Lower lobe of right lung (tissue), 2 donors: ENCODE data around the gene ZP4. TPM values are rescaled to one million over a fixed set of nuclear protein-coding genes. Genes with fewer than 3 reads are reported as not detected.

Experiments
- ATAC-seq, 2 donors: fragments of 200-7000 bp; cut with Tn5 transposase; one replicate each; pipeline ENCODE4 v1.9.1; 2020 to 2022; ENCODE audit warnings: mild to moderate bottlenecking in 2 of 2, moderate library complexity in 2 of 2
- DNase-seq: peaks from one replicate; pipeline ENCODE4 v3.0.0-alpha.2; 2020
- H3K27ac ChIP-seq: fragments of 200-600 bp; one replicate; pipeline ENCODE4 v1.8.0; 2022
- H3K27me3 ChIP-seq: fragments of 200-600 bp; one replicate; pipeline ENCODE4 v1.8.0; 2022; ENCODE audit warnings: low read depth
- H3K36me3 ChIP-seq: fragments of 200-600 bp; one replicate; pipeline ENCODE4 v1.8.0; 2022; ENCODE audit warnings: mild to moderate bottlenecking
- H3K4me1 ChIP-seq: fragments of 200-600 bp; one replicate; pipeline ENCODE4 v1.8.0; 2022
- H3K4me3 ChIP-seq: fragments of 200-600 bp; one replicate; pipeline ENCODE4 v1.8.0; 2022; ENCODE audit warnings: mild to moderate bottlenecking
- H3K9me3 ChIP-seq: fragments of 200-600 bp; one replicate; pipeline ENCODE4 v1.8.0; 2022
- intact Hi-C: fragments of 100-400 bp; cut with DNase I; formaldehyde crosslinking; loops from one replicate; pipeline ENCODE4 v1.11.0; 2022
- total RNA-seq: library from RNA; stranded (reverse); fragmentation: NEBNext Ultra II Directional; extraction: Animal tissue kit (Norgen Biotek cat#: 25700); gene quantifications from one replicate; pipeline ENCODE4 v1.2.1, GENCODE V29; 2021
- TF ChIP-seq, protein P1 (sequence below): fragments of 200-600 bp; IDR thresholded peaks from one replicate; pipeline ENCODE4 v1.8.0; 2022; ENCODE audit warnings: antibody characterized with exemption, mild to moderate bottlenecking
- donor health status: DM: no; HTN: yes; CAD: no; lungs with severe emphysema.

ZP4 gene
- total RNA-seq, 1 donor from 2014 or later: not detected

DNA sequence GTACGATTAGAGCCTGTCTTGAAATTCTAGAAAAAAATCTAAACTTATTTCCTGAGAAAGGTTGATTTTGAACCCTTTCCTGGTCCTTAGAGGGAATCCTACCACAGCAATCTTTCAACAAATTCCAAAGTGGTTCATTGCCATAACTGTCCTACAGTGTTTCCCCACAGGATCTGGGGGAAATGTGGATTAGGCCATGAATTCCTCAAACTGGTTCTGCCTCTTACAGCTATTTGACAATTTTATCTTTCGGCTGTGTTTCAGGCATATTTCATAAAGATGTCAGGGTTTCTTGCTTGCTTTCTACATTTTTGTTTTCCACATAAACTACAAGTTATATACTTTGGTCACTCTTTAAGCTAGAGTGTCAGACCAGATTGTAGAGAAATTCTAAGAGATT, 544 bp upstream of the ZP4 start:
- intact Hi-C loops: no loop called here
- no peak for ATAC-seq

DNA sequence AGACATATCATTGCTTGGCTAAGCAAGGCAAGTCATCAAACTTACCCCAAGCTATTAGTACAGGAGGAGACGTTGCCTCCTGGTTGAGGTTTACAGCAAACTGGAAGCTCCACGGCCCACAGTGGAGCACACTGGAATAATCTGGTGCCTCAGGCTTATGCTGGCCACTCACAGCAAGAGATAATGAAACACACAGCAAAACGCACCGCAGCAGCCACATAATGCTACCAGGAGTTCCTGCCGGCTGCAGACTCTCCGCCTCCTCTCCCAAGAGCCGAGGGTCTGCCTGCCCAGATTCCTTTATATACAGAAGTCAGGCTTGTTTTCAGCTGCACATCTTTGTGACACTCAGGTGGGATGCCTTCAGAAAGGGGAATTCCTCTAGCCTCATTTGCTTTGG, 306 bp downstream of the ZP4 start:
- DNase-seq: no peak
- intact Hi-C loops: no loop called here

More for the DNA sequence above, 544 bp upstream of the ZP4 start:
- no peak overlapping the region for H3K27ac ChIP-seq
- H3K27me3 ChIP-seq: no peaks in the 10 kb centered on the region
- H3K4me3 ChIP-seq: no peak overlapping the region
- H3K4me1 ChIP-seq: no peaks in the 10 kb centered on the region
- no peaks in the 10 kb centered on the region for H3K9me3 ChIP-seq
- no peaks in the 10 kb centered on the region for H3K36me3 ChIP-seq
- no peak for DNase-seq
- TF ChIP-seq, protein P1, sequence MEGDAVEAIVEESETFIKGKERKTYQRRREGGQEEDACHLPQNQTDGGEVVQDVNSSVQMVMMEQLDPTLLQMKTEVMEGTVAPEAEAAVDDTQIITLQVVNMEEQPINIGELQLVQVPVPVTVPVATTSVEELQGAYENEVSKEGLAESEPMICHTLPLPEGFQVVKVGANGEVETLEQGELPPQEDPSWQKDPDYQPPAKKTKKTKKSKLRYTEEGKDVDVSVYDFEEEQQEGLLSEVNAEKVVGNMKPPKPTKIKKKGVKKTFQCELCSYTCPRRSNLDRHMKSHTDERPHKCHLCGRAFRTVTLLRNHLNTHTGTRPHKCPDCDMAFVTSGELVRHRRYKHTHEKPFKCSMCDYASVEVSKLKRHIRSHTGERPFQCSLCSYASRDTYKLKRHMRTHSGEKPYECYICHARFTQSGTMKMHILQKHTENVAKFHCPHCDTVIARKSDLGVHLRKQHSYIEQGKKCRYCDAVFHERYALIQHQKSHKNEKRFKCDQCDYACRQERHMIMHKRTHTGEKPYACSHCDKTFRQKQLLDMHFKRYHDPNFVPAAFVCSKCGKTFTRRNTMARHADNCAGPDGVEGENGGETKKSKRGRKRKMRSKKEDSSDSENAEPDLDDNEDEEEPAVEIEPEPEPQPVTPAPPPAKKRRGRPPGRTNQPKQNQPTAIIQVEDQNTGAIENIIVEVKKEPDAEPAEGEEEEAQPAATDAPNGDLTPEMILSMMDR: no peak

DNA sequence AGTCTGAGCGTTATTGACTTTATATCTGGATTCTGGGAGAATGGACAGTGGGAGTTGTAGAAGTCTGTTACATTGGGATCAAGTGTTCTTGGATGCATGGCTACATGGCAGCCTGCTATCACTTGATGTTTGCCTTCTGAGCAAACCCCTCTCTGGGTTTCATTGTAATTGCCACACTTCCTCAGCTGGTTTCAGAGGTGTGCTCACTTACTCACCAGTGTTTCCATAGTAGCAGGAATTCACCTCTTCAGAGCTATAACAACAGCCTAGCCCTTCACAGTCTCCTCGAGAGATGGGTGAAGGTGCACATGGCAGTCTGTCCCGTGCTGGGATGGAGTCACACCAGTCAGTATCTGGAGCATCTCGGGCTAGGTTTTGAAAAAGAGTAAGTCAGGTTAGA, 2.6 kb downstream of the ZP4 start:
- ATAC-seq (no peak), DNase-seq (no peak)
- no peak overlapping the region for H3K27ac ChIP-seq
- no peaks in the 10 kb centered on the region for H3K9me3 ChIP-seq
- TF ChIP-seq, protein P1: no peak
- no peaks in the 10 kb centered on the region for H3K27me3 ChIP-seq
- H3K4me3 ChIP-seq: no peak overlapping the region
- H3K36me3 ChIP-seq: no peaks in the 10 kb centered on the region
- H3K4me1 ChIP-seq: no peaks in the 10 kb centered on the region
- intact Hi-C loops: no loop called here

More for the DNA sequence above, 306 bp downstream of the ZP4 start:
- ATAC-seq: no peak
- Histone ChIP-seq H3K9me3 (no peaks in the 10 kb centered on the region), H3K27me3 (no peaks in the 10 kb centered on the region), H3K36me3 (no peaks in the 10 kb centered on the region), H3K4me3 (no peak overlapping the region), H3K4me1 (no peaks in the 10 kb centered on the region), H3K27ac (no peak overlapping the region)
- TF ChIP-seq, protein P1: no peak

DNA sequence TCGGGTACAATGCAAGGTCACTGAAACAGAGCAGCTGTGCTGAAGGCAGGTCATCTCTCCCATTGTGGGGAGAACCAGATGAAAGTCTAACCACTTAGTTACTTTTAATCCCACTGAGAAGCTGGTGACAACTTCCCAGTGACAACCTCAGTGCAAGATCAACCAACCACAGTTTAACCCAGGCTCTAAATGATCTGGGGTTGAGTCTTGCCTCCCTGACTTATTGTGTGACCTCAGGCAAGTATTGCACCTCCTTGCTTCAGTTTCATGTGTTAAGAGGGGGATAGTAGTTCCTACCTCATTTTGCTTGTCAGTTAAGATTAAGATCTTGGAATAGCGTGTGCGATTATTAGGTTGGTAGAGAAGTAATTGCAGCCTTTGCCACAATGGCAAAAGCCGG, 3.2 kb downstream of the ZP4 start:
- TF ChIP-seq, protein P1: no peak
- Histone ChIP-seq H3K4me1 (no peaks in the 10 kb centered on the region), H3K27me3 (no peaks in the 10 kb centered on the region), H3K9me3 (no peaks in the 10 kb centered on the region), H3K36me3 (no peaks in the 10 kb centered on the region), H3K4me3 (no peak overlapping the region), H3K27ac (no peak overlapping the region)
- no peak for DNase-seq
- intact Hi-C loops: no loop called here
- ATAC-seq: no peak

DNA sequence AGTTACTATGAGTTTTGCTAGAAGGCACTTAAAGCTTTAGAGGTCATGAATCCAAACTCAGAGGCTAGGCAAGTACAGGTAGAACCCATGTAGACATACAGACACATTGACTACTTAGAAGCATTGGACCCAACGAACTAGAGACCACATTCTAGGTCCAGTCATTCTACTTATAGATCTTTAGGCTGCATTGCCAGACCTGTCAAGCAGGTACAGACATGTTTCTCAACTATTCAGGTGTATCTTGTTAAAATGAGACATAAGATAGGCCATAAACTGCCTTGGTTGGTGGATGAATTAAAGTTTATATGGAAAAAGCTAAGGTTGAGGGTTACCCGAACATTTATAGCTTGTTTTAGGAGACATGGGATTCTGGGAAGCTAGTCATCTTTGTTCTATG, 6.5 kb downstream of the ZP4 start:
- Histone ChIP-seq H3K36me3 (no peaks in the 10 kb centered on the region), H3K27ac (no peak overlapping the region), H3K4me3 (no peak overlapping the region), H3K9me3 (no peaks in the 10 kb centered on the region), H3K4me1 (no peaks in the 10 kb centered on the region), H3K27me3 (no peaks in the 10 kb centered on the region)
- DNase-seq (no peak), ATAC-seq (no peak)
- TF ChIP-seq, protein P1: no peak
- intact Hi-C loops: no loop called here

DNA sequence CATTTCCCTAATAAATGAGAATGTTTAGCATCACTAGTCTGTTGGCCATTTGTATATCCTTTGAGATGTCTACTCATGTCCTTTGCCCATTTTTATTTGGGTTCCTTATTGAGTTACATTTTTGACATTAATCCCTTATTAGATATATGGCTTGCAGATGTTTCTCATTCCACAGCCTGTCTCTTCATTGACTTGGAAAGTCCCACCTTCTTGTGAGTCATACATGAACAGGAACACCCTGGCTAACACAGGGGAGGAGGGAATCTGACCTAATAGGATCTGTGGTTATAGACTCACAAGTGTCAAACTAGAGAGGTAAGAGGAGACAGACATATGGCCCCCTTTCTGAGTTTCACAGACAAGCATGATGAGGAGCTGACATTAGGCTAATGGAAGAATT, 11.5 kb downstream of the ZP4 start:
- Histone ChIP-seq H3K4me3 (no peak overlapping the region), H3K27ac (no peak overlapping the region), H3K4me1 (no peaks in the 10 kb centered on the region), H3K36me3 (no peaks in the 10 kb centered on the region), H3K27me3 (no peaks in the 10 kb centered on the region), H3K9me3 (no peaks in the 10 kb centered on the region)
- intact Hi-C loops: no loop called here
- ATAC-seq (no peak), DNase-seq (no peak)
- TF ChIP-seq, protein P1: no peak
